Lower leg skin (tissue), 3 donors: ENCODE measurements around the gene INTS11.

Experiments
- CTCF ChIP-seq, 3 donors: fragments of 450-650 bp; IDR thresholded peaks; one replicate each; pipeline ENCODE4 v1.5.1; 2016; ENCODE audit warnings: antibody characterized with exemption in 3 of 3, mild to moderate bottlenecking in 3 of 3, moderate library complexity in 2 of 3
- POLR2A ChIP-seq, 2 donors: fragments of 450-650 bp; IDR thresholded peaks; one replicate each; pipeline ENCODE4 v1.6.1; 2016 to 2017; ENCODE audit warnings: antibody characterized with exemption in 2 of 2, mild to moderate bottlenecking in 1 of 2, moderate library complexity in 1 of 2

- TF ChIP-seq CTCF (IDR thresholded peaks at IDR 0.05) = no peak
- TF ChIP-seq POLR2A (IDR thresholded peaks at IDR 0.05) = no peak
These were observed 30.1 kb upstream of the INTS11 start for GRCh38 chr1:1354271-1355247.
